OCI-M2 (cell line): ENCODE data around the gene NGRN.

Experiments
- DNase-seq: peaks from one replicate; lab custom pipeline; 2025; ENCODE audit not compliant: unreplicated experiment; lab: John Stamatoyannopoulos, UW

Gene NGRN

DNA sequence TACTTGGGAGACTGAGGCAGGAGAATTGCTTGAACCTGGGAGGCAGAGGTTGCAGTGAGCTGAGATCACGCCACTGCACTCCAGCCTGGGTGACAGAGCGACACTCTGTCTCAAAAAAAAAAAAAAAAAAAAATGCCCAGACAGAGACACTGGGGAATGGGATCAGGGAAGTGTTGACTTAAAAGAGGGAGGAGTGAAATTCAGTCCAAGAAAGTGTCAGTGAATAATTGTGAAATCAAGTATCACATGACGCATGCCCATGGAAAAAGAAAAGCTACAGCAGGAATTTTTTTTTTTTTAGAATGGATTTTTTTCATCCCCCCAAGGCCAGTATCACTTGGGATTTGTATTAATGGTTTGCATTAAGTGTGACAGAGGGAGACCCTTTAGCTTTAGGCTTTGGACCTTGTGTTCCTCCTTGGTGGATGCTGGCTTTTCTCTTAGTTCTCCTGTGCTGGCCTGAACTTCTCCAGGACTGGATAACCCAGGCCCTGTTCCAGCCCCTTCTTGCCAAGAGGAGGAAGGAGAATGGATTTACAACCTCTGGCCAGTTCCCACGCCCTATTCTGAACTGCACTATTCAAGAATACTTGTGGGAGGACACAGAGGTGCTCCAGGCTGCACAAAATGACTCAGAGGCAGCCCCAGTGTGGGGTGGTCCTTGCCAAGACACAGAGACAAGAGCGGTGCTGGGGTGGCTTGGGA, 50.0 kb downstream of the NGRN start:
- DNase-seq = no peak

DNA sequence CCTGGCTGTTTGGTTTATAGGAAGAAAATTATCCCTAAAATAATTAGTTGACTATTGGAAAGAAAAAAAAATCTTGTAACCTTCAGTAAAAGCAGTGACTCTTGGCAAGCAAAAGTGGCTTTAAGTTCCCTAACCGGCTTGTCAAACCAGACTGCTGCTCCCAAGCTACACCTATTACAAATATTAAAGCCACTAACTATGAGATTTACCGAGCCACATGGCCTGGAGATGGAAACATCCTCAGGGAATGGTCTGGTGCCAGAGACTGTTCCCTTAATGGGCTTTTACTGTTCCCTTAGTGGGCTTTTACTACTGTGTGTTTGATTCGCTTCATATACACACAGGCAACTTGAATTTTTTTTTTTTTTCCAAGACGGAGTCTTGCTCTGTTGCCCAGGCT, 50.7 kb downstream of the NGRN start:
- DNase-seq = no peak

DNA sequence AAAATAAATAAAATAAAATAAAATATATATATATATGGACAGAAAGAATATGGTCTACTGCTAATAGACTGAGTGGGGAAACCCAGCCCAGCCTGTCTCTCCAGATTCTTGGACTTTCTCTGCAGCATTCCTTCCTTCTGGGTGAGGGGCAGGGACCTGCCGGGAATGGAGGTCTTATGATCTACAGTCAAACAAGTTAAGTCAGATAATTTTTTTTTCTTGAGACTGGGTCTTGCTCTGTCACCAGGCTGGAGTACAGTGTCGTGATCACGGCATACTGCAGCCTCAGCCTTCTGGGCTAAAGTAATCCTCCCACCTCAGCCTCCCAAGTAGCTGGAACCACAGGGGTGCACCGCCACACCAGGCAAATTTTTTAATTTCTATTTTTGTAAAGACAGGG, 53.1 kb downstream of the NGRN start:
- no peak for DNase-seq

DNA sequence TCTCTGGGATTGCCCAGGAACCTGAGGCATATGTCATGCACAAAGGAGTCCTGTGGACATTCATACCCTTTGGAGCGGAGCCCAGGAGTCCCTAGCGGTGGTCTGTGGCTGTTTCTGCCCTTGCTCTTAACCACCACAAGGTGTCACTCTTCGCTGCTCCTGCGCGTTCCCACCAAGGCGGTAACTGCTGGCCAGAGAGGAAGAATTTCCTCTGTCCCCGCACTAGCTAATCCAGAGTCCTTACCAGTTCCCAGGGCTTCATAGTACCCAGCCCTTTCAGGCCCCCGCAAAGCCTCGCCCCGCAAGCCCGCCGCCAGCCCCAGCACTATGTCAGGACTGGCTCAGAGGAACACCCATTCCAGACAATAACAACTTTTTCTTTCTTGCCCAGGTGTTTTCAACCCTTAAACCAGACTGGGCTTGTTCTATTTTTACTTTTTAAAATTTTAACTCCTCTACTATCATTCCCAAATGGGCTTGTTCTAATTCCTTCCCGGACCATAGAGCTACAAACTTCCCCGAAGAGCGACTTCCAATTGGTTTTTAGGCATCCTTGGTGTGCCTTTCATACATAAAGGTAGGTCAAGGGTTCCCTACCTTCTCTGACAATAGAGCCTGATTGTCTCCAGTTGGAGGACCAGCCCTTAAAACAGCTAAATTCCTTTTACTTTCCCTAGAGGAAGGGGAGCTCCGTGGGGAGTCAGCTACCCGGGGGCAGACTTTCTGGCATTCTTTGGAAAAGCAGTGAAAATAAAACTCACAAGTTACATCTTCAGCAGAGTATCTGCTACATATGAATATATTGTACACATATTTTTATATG, 54.8 kb downstream of the NGRN start:
- DNase-seq = peak; percentile 28

DNA sequence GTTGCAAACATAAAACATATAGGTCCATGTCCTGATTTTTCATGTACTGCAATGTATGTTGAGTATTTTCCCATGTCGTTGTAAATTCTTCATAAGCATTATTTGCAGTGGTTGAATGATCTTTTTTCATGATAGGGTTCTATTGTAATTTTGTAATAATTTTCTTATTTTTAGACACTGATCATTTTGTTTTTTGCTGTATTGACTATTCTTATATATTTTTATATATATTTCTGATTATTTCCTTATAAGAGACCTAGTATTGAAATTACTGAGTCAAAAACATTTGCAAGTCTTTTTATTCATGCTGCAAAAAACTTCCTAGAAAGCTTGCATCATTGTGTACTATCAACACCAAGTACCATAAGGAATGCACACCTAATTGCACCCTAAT, 55.4 kb downstream of the NGRN start:
- no peak for DNase-seq
